ENCODE results near the gene OR8G1.

GRCh38 chr11:124233376-124233775 lies 7.5 kb upstream of the OR8G1 start:
- no peak for TF ChIP-seq CTCF (conservative IDR thresholded peaks at IDR 0.05 in 1 of 2, IDR thresholded peaks at IDR 0.05 in 1 of 2; ENCODE audit: low read depth in 1 of 2, low read length in 2 of 2)
- no peak for TF ChIP-seq EZH2 (IDR thresholded peaks at IDR 0.05; ENCODE audit: low read length, missing control alignments)
